HCT116 (cell line): ENCODE results near the gene DOCK2. TPM values are rescaled to one million over a fixed set of nuclear protein-coding genes. Genes with fewer than 3 reads are reported as not detected.

Experiments
- ATAC-seq: fragments of 200-7000 bp; cut with Tn5 transposase; 2 replicates; pipeline ENCODE4 v1.9.1; 2020; ENCODE audit warnings: mild to moderate bottlenecking, moderate library complexity
- BruUV-seq: library from RNA; stranded (reverse); fragments of 400-500 nt; replicated peaks from 2 replicates; lab custom pipeline; 2021; lab: Mats Ljungman, UMichigan
- CTCF ChIA-PET: fragments of 300-600 bp; sonication (Branson Sonifier 250); formaldehyde crosslinking; loops from one replicate; lab custom pipeline; 2021; ENCODE audit warnings: antibody characterized with exemption; lab: Charles Lee
- POLR2A ChIA-PET: fragments of 300-600, 350-600 bp; sonication (Branson Sonifier 250); formaldehyde crosslinking; loops from one replicate; lab custom pipeline; 2021; ENCODE audit warnings: antibody characterized with exemption; lab: Charles Lee
- RAD21 ChIA-PET, 2 experiments: fragments of 300-600 bp; sonication (Branson Sonifier 250); formaldehyde crosslinking; loops; one replicate each; lab custom pipeline; 2023; ENCODE audit warnings: low total read pairs in 2 of 2; ENCODE audit not compliant: uncharacterized antibody in 2 of 2, unreplicated experiment in 2 of 2, low non-redundant PET in 1 of 2; lab: Charles Lee
- DNase-seq: peaks from one replicate; pipeline ENCODE4 v3.0.0-alpha.2; 2010; ENCODE audit warnings: low read depth, low spot score
- H2AFZ ChIP-seq: fragments of 200-600 bp; shearing (Covaris generic), sonication (generic); 2 replicates; pipeline ENCODE4 v1.6.1; 2017; ENCODE audit warnings: low read depth, mixed run types, mixed read lengths, antibody characterized with exemption, low read length; ENCODE audit not compliant: poor library complexity, severe bottlenecking
- H3K27ac ChIP-seq: 2 replicates; pipeline ENCODE4 v1.5.1; 2012; ENCODE audit warnings: low read depth, low read length
- H3K27me3 ChIP-seq: fragments of 200-600 bp; sonication (generic); 2 replicates; pipeline ENCODE4 v1.6.1; 2016; ENCODE audit warnings: mixed run types, low read length, mixed read lengths; ENCODE audit not compliant: insufficient read depth
- H3K36me3 ChIP-seq, 2 experiments: fragments of 200-500 bp in 1 of 2; fragments of 200-600 bp in 1 of 2; sonication (Bioruptor generic) in 1 of 2; sonication (generic) in 1 of 2; 2 replicates each; pipeline versions ENCODE4 v1.5.1 to v1.6.1; 2014 to 2016; ENCODE audit warnings: low read length in 2 of 2, inconsistent platforms in 1 of 2, mixed read lengths in 1 of 2, mixed run types in 1 of 2; ENCODE audit not compliant: insufficient read depth in 2 of 2, control insufficient read depth in 1 of 2
- H3K4me1 ChIP-seq, 2 experiments: fragments of 200-600 bp in 1 of 2; sonication (generic) in 1 of 2; 2 replicates each; pipeline versions ENCODE4 v1.5.1 to v1.6.1; 2012 to 2017; ENCODE audit warnings: low read length in 2 of 2, inconsistent platforms in 1 of 2, mild to moderate bottlenecking in 1 of 2, mixed read lengths in 1 of 2, mixed run types in 1 of 2, moderate library complexity in 1 of 2; ENCODE audit not compliant: insufficient read depth in 2 of 2, control insufficient read depth in 1 of 2
- H3K4me2 ChIP-seq: fragments of 200-600 bp; sonication (generic); 2 replicates; pipeline ENCODE4 v1.6.1; 2017; ENCODE audit warnings: mixed run types, low read length, mixed read lengths
- H3K4me3 ChIP-seq, 2 experiments: fragments of 200-600 bp in 1 of 2; sonication (generic) in 1 of 2; replicated peaks in 1 of 2; 2 replicates each; pipeline ENCODE4 v1.5.1; 2011 to 2016; ENCODE audit warnings: low read length in 2 of 2, control low read depth in 1 of 2, low read depth in 1 of 2, mild to moderate bottlenecking in 1 of 2, mixed read lengths in 1 of 2, mixed run types in 1 of 2
- H3K79me2 ChIP-seq: fragments of 200-600 bp; sonication (generic); 2 replicates; pipeline ENCODE4 v1.6.1; 2017; ENCODE audit warnings: mild to moderate bottlenecking, mixed run types, low read length, moderate library complexity, mixed read lengths; ENCODE audit not compliant: insufficient read depth
- H3K9ac ChIP-seq: fragments of 200-600 bp; sonication (generic); 2 replicates; pipeline ENCODE4 v1.6.1; 2016; ENCODE audit warnings: low read length, mixed read lengths
- H3K9me2 ChIP-seq: fragments of 200-600 bp; sonication (generic), shearing (Covaris generic); 2 replicates; pipeline ENCODE4 v1.6.1; 2017; ENCODE audit warnings: mixed run types, mild to moderate bottlenecking, moderate library complexity; ENCODE audit not compliant: insufficient read depth
- H3K9me3 ChIP-seq, 2 experiments: fragments of 200-500 bp in 1 of 2; fragments of 200-600 bp in 1 of 2; sonication (Bioruptor generic) in 1 of 2; sonication (generic) in 1 of 2; 2 replicates each; pipeline ENCODE4 v1.6.1; 2014 to 2017; ENCODE audit warnings: low read length in 2 of 2, mixed read lengths in 2 of 2, inconsistent platforms in 1 of 2, low read depth in 1 of 2, mild to moderate bottlenecking in 1 of 2, mixed run types in 1 of 2, moderate library complexity in 1 of 2; ENCODE audit not compliant: control insufficient read depth in 1 of 2, insufficient read depth in 1 of 2
- H4K20me1 ChIP-seq: fragments of 200-600 bp; sonication (generic), shearing (Covaris generic); 2 replicates; pipeline ENCODE4 v1.6.1; 2017; ENCODE audit warnings: mixed run types, mild to moderate bottlenecking, moderate library complexity; ENCODE audit not compliant: insufficient read depth
- EGR1 ChIP-seq: IDR thresholded peaks from 2 replicates; pipeline ENCODE4 v1.6.1; 2012; ENCODE audit warnings: low read depth
- EZH2phosphoT487 ChIP-seq: fragments of 200-600 bp; IDR thresholded peaks from 2 replicates; pipeline ENCODE4 v1.6.1; 2018; ENCODE audit warnings: antibody characterized with exemption, borderline replicate concordance
- JUND ChIP-seq: IDR thresholded peaks from 2 replicates; pipeline ENCODE4 v1.6.1; 2012
- REST ChIP-seq: IDR thresholded peaks from 2 replicates; pipeline ENCODE4 v1.6.1; 2012; ENCODE audit warnings: low read depth
- YY1 ChIP-seq: IDR thresholded peaks from 2 replicates; pipeline ENCODE4 v1.6.1; 2011; ENCODE audit warnings: low read length, low read depth, moderate library complexity, mild to moderate bottlenecking; ENCODE audit not compliant: insufficient replicate concordance; ENCODE audit errors: extremely low read depth
- ZBTB33 ChIP-seq: IDR thresholded peaks from 2 replicates; pipeline ENCODE4 v1.6.1; 2011; ENCODE audit warnings: mild to moderate bottlenecking, low read length, moderate library complexity; ENCODE audit not compliant: insufficient replicate concordance; ENCODE audit errors: extremely low read depth
- ZNF274 ChIP-seq: fragments of 200-500 bp; sonication (Bioruptor generic); IDR thresholded peaks from 2 replicates; pipeline ENCODE4 v1.6.1; 2014; ENCODE audit warnings: mild to moderate bottlenecking, low read depth, low read length, inconsistent platforms
- intact Hi-C: fragments of 100-400 bp; cut with micrococcal nuclease; formaldehyde crosslinking; loops from 2 replicates; pipeline ENCODE4 v1.10.0; 2022
- total RNA-seq: library from RNA; stranded (reverse); gene quantifications from one replicate; pipeline ENCODE4 v1.2.1, GENCODE V29; 2021; ENCODE audit not compliant: unreplicated experiment

The DOCK2 gene
- total RNA-seq, 1 experiment from 2014 or later, result 0.89 TPM

DNA sequence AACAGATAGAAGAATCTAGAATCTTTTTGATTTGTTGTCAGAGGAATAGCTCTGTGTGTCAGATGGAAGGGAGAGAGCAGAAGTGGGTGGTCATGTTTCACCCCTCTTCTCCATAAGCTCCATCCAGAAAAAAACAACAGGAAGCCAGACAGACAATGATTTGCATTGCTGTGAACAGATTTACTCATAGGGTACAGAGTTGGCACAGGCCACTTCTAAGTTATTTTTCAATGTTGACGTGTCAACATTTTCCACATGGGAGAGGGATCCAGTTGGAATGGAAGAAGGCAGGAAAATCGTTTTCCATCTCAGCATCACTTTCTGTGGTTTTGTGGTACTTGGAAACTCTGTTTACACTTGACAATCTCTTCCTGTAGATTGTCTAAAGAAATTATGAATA is 256.5 kb downstream of the DOCK2 start:
- RAD21 ChIA-PET, result no interaction called here
- ATAC-seq (no peak), DNase-seq (no peak)
- Histone ChIP-seq H2AFZ (no peak overlapping the region), H3K27me3 (peaks cover 41% of the 10 kb centered on the region), H3K4me3 (no peak overlapping the region), H3K4me1 (no peaks in the 10 kb centered on the region), H3K9me3 (no peaks in the 10 kb centered on the region), H3K36me3 (no peaks in the 10 kb centered on the region), H3K79me2 (no peaks in the 10 kb centered on the region), H3K4me2 (no peak overlapping the region), H3K9me2 (no peaks in the 10 kb centered on the region), H4K20me1 (no peaks in the 10 kb centered on the region), H3K9ac (no peak overlapping the region), H3K27ac (no peak overlapping the region)
- CTCF ChIA-PET, result no interaction called here
- TF ChIP-seq JUND, result no peak
- no peak for TF ChIP-seq REST
- no peak for TF ChIP-seq EZH2phosphoT487
- TF ChIP-seq ZBTB33, result no peak
- TF ChIP-seq ZNF274, result no peak
- no peak for TF ChIP-seq YY1
- no peak for TF ChIP-seq EGR1
- intact Hi-C loops, result no loop called here
- POLR2A ChIA-PET, result no interaction called here
- BruUV-seq, result no TSS peak
